Measurements from ENCODE around the gene HDAC11.

Gene HDAC11

DNA sequence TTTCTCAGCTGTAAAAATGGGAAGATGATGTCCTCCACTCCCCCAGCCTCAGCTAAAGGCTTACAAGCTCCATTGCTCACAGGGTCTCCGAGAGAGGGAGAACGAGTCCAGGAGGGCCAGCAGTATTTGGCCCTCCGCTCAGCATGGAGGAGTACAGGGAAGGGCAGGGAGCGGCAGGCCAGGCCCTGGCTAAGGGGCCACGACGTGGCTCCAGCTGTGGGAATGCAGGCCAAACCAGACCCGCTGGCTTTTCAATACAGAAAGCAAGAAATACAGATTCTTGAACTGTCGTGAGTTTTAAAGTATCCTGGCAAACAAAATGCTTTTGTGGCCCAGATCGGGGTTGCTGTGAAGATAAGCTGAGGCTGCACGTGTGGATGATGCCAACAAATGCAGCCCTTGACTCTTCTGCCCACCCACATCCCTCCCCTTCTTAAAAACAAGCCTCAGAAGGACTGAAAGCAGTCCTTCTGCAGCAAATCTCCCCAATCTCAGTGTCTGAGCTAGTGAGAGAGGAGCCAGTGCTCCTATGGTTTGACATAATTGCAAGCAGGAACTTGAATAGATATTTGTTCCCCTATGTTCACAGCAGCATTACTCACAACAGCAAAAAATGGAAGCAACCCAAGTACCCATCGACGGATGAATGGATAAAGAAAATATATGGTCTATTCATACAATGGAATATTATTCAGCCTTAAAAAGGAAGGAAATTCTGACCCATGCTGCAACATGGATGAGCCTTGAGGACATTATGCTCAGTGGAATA, 50.3 kb downstream of the HDAC11 start:
- Histone ChIP-seq H2AFZ (ENCODE audit: low read length) (no peak overlapping the region), H3K27ac (ENCODE audit: low read length) (no peak overlapping the region), H3K27me3 (replicated peaks; ENCODE audit: insufficient read depth, low read length) (peaks cover 94% of the 10 kb centered on the region), H3K36me3 (replicated peaks; ENCODE audit: insufficient read depth, low read length) (no peaks in the 10 kb centered on the region), H4K20me1 (ENCODE audit: insufficient read depth, low read length) (no peaks in the 10 kb centered on the region), H3K9ac (ENCODE audit: low read length) (no peak overlapping the region), H3K79me2 (ENCODE audit: low read length) (no peaks in the 10 kb centered on the region), H3K4me3 (ENCODE audit: low read length) (no peak overlapping the region), H3F3A (ENCODE audit: insufficient read depth, low read length) (no peaks in the 10 kb centered on the region), H3K9me2 (replicated peaks; ENCODE audit: insufficient read depth, low read length) (no peaks in the 10 kb centered on the region), H3K9me3 (replicated peaks; ENCODE audit: insufficient read depth, low read length) (no peaks in the 10 kb centered on the region), H3K4me2 (ENCODE audit: low read depth, low read length) (no peak overlapping the region), H3K4me1 (ENCODE audit: low read length) (no peaks in the 10 kb centered on the region)
- no peak for TF ChIP-seq EZH2 (optimal IDR thresholded peaks at IDR 0.05; ENCODE audit: low read depth, low read length)
- TF ChIP-seq, protein P1, sequence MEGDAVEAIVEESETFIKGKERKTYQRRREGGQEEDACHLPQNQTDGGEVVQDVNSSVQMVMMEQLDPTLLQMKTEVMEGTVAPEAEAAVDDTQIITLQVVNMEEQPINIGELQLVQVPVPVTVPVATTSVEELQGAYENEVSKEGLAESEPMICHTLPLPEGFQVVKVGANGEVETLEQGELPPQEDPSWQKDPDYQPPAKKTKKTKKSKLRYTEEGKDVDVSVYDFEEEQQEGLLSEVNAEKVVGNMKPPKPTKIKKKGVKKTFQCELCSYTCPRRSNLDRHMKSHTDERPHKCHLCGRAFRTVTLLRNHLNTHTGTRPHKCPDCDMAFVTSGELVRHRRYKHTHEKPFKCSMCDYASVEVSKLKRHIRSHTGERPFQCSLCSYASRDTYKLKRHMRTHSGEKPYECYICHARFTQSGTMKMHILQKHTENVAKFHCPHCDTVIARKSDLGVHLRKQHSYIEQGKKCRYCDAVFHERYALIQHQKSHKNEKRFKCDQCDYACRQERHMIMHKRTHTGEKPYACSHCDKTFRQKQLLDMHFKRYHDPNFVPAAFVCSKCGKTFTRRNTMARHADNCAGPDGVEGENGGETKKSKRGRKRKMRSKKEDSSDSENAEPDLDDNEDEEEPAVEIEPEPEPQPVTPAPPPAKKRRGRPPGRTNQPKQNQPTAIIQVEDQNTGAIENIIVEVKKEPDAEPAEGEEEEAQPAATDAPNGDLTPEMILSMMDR (IDR thresholded peaks at IDR 0.05; ENCODE audit: low read length), result no peak
- TF ChIP-seq EZH2phosphoT487 (IDR thresholded peaks at IDR 0.05; ENCODE audit: low read length), result no peak
- DNase-seq, result no peak

DNA sequence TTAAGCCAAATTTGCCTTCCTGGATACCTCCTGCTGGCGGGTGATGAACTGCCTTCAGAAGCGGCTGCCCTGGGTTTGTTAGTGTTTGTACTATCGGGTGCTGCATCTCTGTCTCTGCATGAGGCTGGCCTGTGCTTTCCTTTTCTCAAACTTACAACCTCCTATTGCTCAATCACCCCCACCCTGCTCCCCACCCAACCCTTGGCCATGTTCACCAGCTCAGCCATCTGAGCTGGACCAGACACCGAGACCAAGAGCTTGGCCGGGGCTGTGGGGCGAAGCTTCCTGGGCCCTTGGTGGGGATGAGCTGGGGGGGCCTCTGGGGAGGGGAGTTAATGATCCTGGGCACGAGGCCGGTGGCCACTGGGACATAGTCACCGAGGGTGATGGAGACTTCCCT, 52.0 kb downstream of the HDAC11 start:
- no peak for DNase-seq
- Histone ChIP-seq H3K9ac (ENCODE audit: low read length) (no peak overlapping the region), H3K27me3 (replicated peaks; ENCODE audit: insufficient read depth, low read length) (peaks cover 94% of the 10 kb centered on the region), H3K36me3 (replicated peaks; ENCODE audit: insufficient read depth, low read length) (no peaks in the 10 kb centered on the region), H3K4me1 (ENCODE audit: low read length) (no peaks in the 10 kb centered on the region), H2AFZ (ENCODE audit: low read length) (no peak overlapping the region), H4K20me1 (ENCODE audit: insufficient read depth, low read length) (no peaks in the 10 kb centered on the region), H3K4me2 (ENCODE audit: low read depth, low read length) (no peak overlapping the region), H3K27ac (ENCODE audit: low read length) (no peak overlapping the region), H3K4me3 (ENCODE audit: low read length) (no peak overlapping the region), H3K9me2 (replicated peaks; ENCODE audit: insufficient read depth, low read length) (no peaks in the 10 kb centered on the region), H3K9me3 (replicated peaks; ENCODE audit: insufficient read depth, low read length) (no peaks in the 10 kb centered on the region), H3F3A (ENCODE audit: insufficient read depth, low read length) (no peaks in the 10 kb centered on the region), H3K79me2 (ENCODE audit: low read length) (no peaks in the 10 kb centered on the region)
- TF ChIP-seq, protein P1 (IDR thresholded peaks at IDR 0.05; ENCODE audit: low read length), result no peak
- TF ChIP-seq EZH2 (optimal IDR thresholded peaks at IDR 0.05; ENCODE audit: low read depth, low read length), result no peak
- no peak for TF ChIP-seq EZH2phosphoT487 (IDR thresholded peaks at IDR 0.05; ENCODE audit: low read length)

DNA sequence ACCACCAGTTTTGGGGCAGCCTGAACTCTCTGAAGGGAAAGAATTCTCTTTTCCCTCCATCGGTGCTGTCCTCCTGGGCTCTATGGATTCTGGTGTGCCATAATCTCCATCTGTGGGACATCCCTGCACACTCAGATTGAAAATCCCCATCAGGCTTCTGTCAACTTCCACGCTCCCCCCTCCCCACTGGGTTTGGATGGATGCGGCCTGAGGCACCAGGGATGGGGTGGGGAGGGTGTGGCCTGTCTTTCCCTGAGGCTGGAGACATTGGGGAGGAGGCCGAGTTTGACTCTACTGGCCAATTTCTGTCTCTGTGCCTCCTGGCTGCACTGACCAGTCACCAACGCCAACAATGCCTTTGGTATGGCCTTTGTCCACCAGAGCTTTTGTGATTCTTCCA, 52.5 kb downstream of the HDAC11 start:
- H3K27me3 ChIP-seq (replicated peaks; ENCODE audit: insufficient read depth, low read length), result peaks cover 92% of the 10 kb centered on the region
- no peaks in the 10 kb centered on the region for H3K79me2 ChIP-seq (ENCODE audit: low read length)
- no peak overlapping the region for H3K27ac ChIP-seq (ENCODE audit: low read length)
- H3F3A ChIP-seq (ENCODE audit: insufficient read depth, low read length), result no peaks in the 10 kb centered on the region
- no peaks in the 10 kb centered on the region for H3K9me3 ChIP-seq (replicated peaks; ENCODE audit: insufficient read depth, low read length)
- H3K4me3 ChIP-seq (ENCODE audit: low read length), result no peak overlapping the region
- no peak overlapping the region for H3K9ac ChIP-seq (ENCODE audit: low read length)
- H3K4me1 ChIP-seq (ENCODE audit: low read length), result no peaks in the 10 kb centered on the region
- H3K9me2 ChIP-seq (replicated peaks; ENCODE audit: insufficient read depth, low read length), result no peaks in the 10 kb centered on the region
- H3K4me2 ChIP-seq (ENCODE audit: low read depth, low read length), result no peak overlapping the region
- no peak for DNase-seq
- no peak overlapping the region for H2AFZ ChIP-seq (ENCODE audit: low read length)
- no peaks in the 10 kb centered on the region for H4K20me1 ChIP-seq (ENCODE audit: insufficient read depth, low read length)
- TF ChIP-seq, protein P1 (IDR thresholded peaks at IDR 0.05; ENCODE audit: low read length), result no peak
- no peak for TF ChIP-seq EZH2phosphoT487 (IDR thresholded peaks at IDR 0.05; ENCODE audit: low read length)
- TF ChIP-seq EZH2 (optimal IDR thresholded peaks at IDR 0.05; ENCODE audit: low read depth, low read length), result no peak
- H3K36me3 ChIP-seq (replicated peaks; ENCODE audit: insufficient read depth, low read length), result no peaks in the 10 kb centered on the region

Measured in MM.1S (cell line).